Globus pallidus (tissue), 1 donor: Measurements from ENCODE around the gene TNS1.

Experiments
- DNase-seq: peaks from one replicate; pipeline ENCODE4 v3.0.0-alpha.2; 2015; ENCODE audit warnings: low spot score

The TNS1 gene

GRCh38 chr2:217870528-217871011, 132.2 kb downstream of the TNS1 start:
- no peak for DNase-seq

GRCh38 chr2:217868911-217869334, 133.9 kb downstream of the TNS1 start:
- DNase-seq, result no peak

- DNase-seq, result no peak
Measured at GRCh38 chr2:217868265-217868892, 134.4 kb downstream of the TNS1 start.

GRCh38 chr2:217866457-217866856, 136.3 kb downstream of the TNS1 start:
- no peak for DNase-seq

- no peak for DNase-seq
Measured at GRCh38 chr2:217864963-217865772, 137.6 kb downstream of the TNS1 start.

GRCh38 chr2:217863883-217864282, 138.9 kb downstream of the TNS1 start:
- DNase-seq, result no peak

- no peak for DNase-seq
Measured at GRCh38 chr2:217861334-217861877, 141.4 kb downstream of the TNS1 start.

GRCh38 chr2:217859926-217860325, 142.9 kb downstream of the TNS1 start:
- DNase-seq, result no peak

- DNase-seq, result peak; percentile 79
Measured at GRCh38 chr2:217858519-217859491, 144.0 kb downstream of the TNS1 start.

GRCh38 chr2:217857624-217858506, 144.9 kb downstream of the TNS1 start:
- DNase-seq, result no peak

GRCh38 chr2:217856871-217857270, 145.9 kb downstream of the TNS1 start:
- no peak for DNase-seq

- DNase-seq, result peak; percentile 54
Measured at GRCh38 chr2:217856159-217856558, 146.6 kb downstream of the TNS1 start.

GRCh38 chr2:217854684-217855420, 147.9 kb downstream of the TNS1 start:
- DNase-seq, result no peak

GRCh38 chr2:217853961-217854360, 148.8 kb downstream of the TNS1 start:
- no peak for DNase-seq

- peak; percentile 75 for DNase-seq
Measured at GRCh38 chr2:217853301-217853881, 149.4 kb downstream of the TNS1 start.

GRCh38 chr2:217852555-217853211, 150.1 kb downstream of the TNS1 start:
- no peak for DNase-seq

GRCh38 chr2:217851191-217852020, 151.4 kb downstream of the TNS1 start:
- peak; percentile 58 for DNase-seq
